BE2C (cell line): ENCODE results near the gene INTS4.
"Not testable (repeated sequence)": the region's sequence is repeated elsewhere in the genome, so short reads cannot be mapped to it uniquely, and the experiment has no call there.

Experiments
- DNase-seq: peaks from one replicate; pipeline ENCODE4 v3.0.0-alpha.2; 2020
- H3K27me3 ChIP-seq: fragments of 250-450 bp; sonication (Bioruptor Pico); 2 replicates; pipeline ENCODE4 v1.5.1; 2020; ENCODE audit warnings: mild to moderate bottlenecking
- H3K36me3 ChIP-seq: fragments of 250-450 bp; sonication (Bioruptor Pico); 2 replicates; pipeline ENCODE4 v1.5.1; 2020; ENCODE audit warnings: mild to moderate bottlenecking
- H3K4me1 ChIP-seq: fragments of 250-450 bp; sonication (Bioruptor Pico); 2 replicates; pipeline ENCODE4 v1.5.1; 2020
- H3K4me3 ChIP-seq: 2 replicates; pipeline ENCODE4 v1.5.1; 2011; ENCODE audit warnings: low read depth, low read length
- H3K9me3 ChIP-seq: fragments of 250-450 bp; sonication (Bioruptor Pico); 2 replicates; pipeline ENCODE4 v1.5.1; 2020
- CTCF ChIP-seq: IDR thresholded peaks from 2 replicates; pipeline ENCODE4 v1.5.1; 2012; ENCODE audit warnings: mild to moderate bottlenecking, low read depth, low read length

Gene INTS4

DNA sequence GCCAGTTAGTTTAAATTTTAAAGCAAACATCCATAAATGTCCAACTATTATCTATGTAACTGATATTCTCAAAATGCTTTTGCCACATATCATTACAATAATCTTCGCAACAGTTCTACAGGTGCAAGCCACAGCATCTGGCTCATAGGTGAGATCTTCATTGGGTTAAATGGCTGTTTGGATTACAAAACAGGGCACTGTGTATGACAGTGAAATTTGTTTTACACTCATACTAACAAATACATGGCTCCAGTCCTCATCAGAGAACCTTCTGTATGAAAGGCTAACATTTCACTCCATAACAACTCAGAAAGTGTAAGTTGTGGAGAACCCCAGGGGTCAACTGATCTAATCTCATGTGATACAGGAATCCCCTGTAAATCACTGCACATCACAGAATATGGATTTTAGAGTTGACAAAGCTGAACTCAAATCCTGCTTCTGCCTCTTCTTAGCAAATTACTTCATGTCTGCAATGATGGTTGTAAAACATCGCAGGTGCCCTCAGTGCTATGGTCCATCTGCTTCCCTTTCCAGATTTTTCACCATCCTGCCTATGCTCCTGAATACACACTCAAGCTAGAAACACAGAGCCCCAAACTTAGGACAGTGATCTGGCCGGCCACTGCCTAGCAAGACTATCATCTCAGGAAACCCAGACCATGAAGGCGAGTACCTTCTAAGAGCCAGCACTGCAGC is 80.7 kb downstream of the INTS4 start:
- H3K27me3 ChIP-seq, H3K36me3 ChIP-seq, DNase-seq, H3K4me3 ChIP-seq, H3K9me3 ChIP-seq: not testable (repeated sequence)
- peaks cover 11% of the 10 kb centered on the region; the same call in 1 of the 2 replicates for H3K4me1 ChIP-seq

- DNase-seq, H3K27me3 ChIP-seq, H3K4me3 ChIP-seq, H3K9me3 ChIP-seq, H3K36me3 ChIP-seq: not testable (repeated sequence)
- H3K4me1 ChIP-seq, result peaks cover 21% of the 10 kb centered on the region
Measured at GRCh38 chr11:77910828-77911227, 83.6 kb downstream of the INTS4 start.

GRCh38 chr11:77909277-77909676 is 85.2 kb downstream of the INTS4 start:
- Histone ChIP-seq H3K27me3 (no peaks in the 10 kb centered on the region), H3K4me3 (no peak overlapping the region), H3K4me1 (peaks cover 17% of the 10 kb centered on the region), H3K9me3 (no peaks in the 10 kb centered on the region), H3K36me3 (peaks cover 5% of the 10 kb centered on the region; the same call in 1 of the 2 replicates)
- no peak for TF ChIP-seq CTCF
- no peak for DNase-seq

- Histone ChIP-seq H3K36me3 (peaks cover 5% of the 10 kb centered on the region; the same call in 1 of the 2 replicates), H3K4me3 (no peak overlapping the region), H3K27me3 (no peaks in the 10 kb centered on the region), H3K4me1 (peaks cover 17% of the 10 kb centered on the region), H3K9me3 (no peaks in the 10 kb centered on the region)
- peak; percentile 53 for DNase-seq
- TF ChIP-seq CTCF, result no peak
Measured at GRCh38 chr11:77908835-77909234, 85.6 kb downstream of the INTS4 start.

- H3K4me1 ChIP-seq, H3K9me3 ChIP-seq, H3K36me3 ChIP-seq: not testable (repeated sequence)
Measured at GRCh38 chr11:77894949-77895348, 99.5 kb downstream of the INTS4 start.

GRCh38 chr11:77891703-77892102 is 102.8 kb downstream of the INTS4 start:
- not testable (repeated sequence) for H3K4me1 ChIP-seq, H3K9me3 ChIP-seq, DNase-seq, H3K27me3 ChIP-seq, H3K36me3 ChIP-seq, H3K4me3 ChIP-seq

More at GRCh38 chr11:77894949-77895348, 99.5 kb downstream of the INTS4 start:
- not testable (repeated sequence) for H3K4me3 ChIP-seq, DNase-seq, H3K27me3 ChIP-seq

- not testable (repeated sequence) for DNase-seq, H3K9me3 ChIP-seq, H3K36me3 ChIP-seq, H3K4me1 ChIP-seq, H3K4me3 ChIP-seq, H3K27me3 ChIP-seq
Measured at GRCh38 chr11:77891256-77891655, 103.2 kb downstream of the INTS4 start.

DNA sequence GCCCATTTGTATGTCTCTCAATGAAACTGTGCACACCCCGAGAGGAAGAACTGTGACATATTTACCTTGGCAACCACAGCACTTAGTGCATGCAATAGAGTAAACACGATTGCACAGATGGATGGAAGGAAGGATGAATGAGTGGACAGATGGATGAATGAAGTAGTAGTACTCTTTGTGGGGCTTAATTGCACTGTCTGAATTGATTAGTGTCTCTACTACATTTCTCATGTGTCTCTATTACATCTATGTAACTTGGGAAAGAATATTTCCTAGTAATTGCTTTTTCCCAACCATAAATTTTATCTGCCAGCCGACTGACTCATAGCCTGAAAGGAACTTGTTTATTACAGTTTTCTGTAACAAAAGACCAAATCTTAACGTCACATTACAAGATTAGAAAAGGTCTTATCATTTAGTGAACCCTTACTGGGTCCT is 103.8 kb downstream of the INTS4 start:
- not testable (repeated sequence) for H3K9me3 ChIP-seq, H3K36me3 ChIP-seq, H3K4me1 ChIP-seq, DNase-seq, H3K27me3 ChIP-seq, H3K4me3 ChIP-seq

DNA sequence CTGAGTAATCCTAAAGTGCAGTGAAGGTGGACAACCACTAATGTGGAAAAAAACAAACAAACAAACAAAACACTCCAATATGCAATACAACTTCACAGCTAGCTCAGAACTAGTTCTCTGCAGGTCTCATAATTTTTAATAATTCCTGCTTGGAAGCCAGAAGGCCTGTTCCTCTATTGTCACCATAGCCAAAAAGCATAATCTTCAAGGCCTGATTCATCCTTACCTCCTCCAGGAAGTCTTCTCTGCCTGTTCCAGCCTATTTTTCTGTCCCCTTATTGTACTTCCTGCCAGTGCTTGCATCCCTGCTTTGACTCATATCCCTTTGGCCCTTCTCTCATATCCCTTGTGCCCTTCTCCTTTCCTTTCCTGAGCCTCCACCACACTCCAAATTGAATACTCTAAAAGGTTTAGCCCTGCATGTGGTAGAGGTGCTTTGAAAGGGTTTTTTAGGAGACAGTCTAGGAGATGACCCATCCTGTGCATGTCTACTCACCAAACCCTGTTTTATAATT is 104.3 kb downstream of the INTS4 start:
- H3K4me3 ChIP-seq, DNase-seq, H3K4me1 ChIP-seq, H3K27me3 ChIP-seq, H3K36me3 ChIP-seq, H3K9me3 ChIP-seq: not testable (repeated sequence)

DNA sequence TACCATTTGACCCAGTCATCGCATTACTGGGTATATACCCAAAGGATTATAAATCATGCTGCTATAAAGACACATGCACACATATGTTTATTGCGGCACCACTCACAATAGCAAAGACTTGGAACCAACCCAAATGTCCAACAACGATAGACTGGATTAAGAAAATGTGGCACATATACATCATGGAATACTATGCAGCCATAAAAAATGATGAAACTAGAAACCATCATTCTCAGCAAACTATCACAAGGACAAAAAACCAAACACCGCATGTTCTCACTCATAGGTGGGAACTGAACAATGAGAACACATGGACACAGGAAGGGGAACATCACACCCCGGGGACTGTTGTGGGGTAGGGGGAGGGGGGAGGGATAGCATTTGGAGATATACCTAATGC is 105.4 kb downstream of the INTS4 start:
- not testable (repeated sequence) for H3K36me3 ChIP-seq, DNase-seq

More for the DNA sequence above, 105.4 kb downstream of the INTS4 start:
- not testable (repeated sequence) for H3K9me3 ChIP-seq, H3K4me3 ChIP-seq, H3K27me3 ChIP-seq, H3K4me1 ChIP-seq
